HUES48 (cell line): ENCODE measurements around the gene CHCHD1.

ENCODE experiments used
- H3K27ac ChIP-seq: one replicate; pipeline ENCODE4 v1.7.0; 2013; ENCODE audit warnings: low read depth, low read length, inconsistent platforms
- H3K27me3 ChIP-seq: 2 replicates; pipeline ENCODE4 v1.6.1; 2013; ENCODE audit warnings: mild to moderate bottlenecking, low read length; ENCODE audit not compliant: control insufficient read depth, insufficient read depth
- H3K36me3 ChIP-seq: 2 replicates; pipeline ENCODE4 v1.6.1; 2013; ENCODE audit warnings: low read length; ENCODE audit not compliant: control insufficient read depth, insufficient read depth
- H3K4me1 ChIP-seq: 2 replicates; pipeline ENCODE4 v1.6.1; 2013; ENCODE audit warnings: mild to moderate bottlenecking, low read length; ENCODE audit not compliant: control insufficient read depth, insufficient read depth
- H3K4me3 ChIP-seq: 2 replicates; pipeline ENCODE4 v1.5.1; 2013; ENCODE audit warnings: mild to moderate bottlenecking, low read depth, low read length
- H3K9ac ChIP-seq: 2 replicates; pipeline ENCODE4 v1.6.1; 2013; ENCODE audit warnings: mild to moderate bottlenecking, low read depth, low read length, moderate library complexity
- H3K9me3 ChIP-seq: 2 replicates; pipeline ENCODE4 v1.6.1; 2013; ENCODE audit warnings: low read length; ENCODE audit not compliant: control insufficient read depth, insufficient read depth

The CHCHD1 gene

GRCh38 chr10:73803680-73804286, 21.9 kb downstream of the CHCHD1 start:
- no peak overlapping the region for H3K9ac ChIP-seq
- H3K27me3 ChIP-seq = no peaks in the 10 kb centered on the region
- peaks cover 85% of the 10 kb centered on the region for H3K36me3 ChIP-seq
- H3K9me3 ChIP-seq = no peaks in the 10 kb centered on the region
- H3K27ac ChIP-seq = no peak overlapping the region
- H3K4me3 ChIP-seq = no peak overlapping the region
- H3K4me1 ChIP-seq = no peaks in the 10 kb centered on the region

GRCh38 chr10:73806176-73806950, 24.5 kb downstream of the CHCHD1 start:
- Histone ChIP-seq H3K27ac (no peak overlapping the region), H3K27me3 (no peaks in the 10 kb centered on the region), H3K4me1 (0 out of 2 replicates have a peak, but pooled peaks cover 4% of the 10 kb centered on the region), H3K9me3 (no peaks in the 10 kb centered on the region), H3K4me3 (no peak overlapping the region), H3K36me3 (peaks cover 72% of the 10 kb centered on the region), H3K9ac (no peak overlapping the region)

- Histone ChIP-seq H3K9me3 (no peaks in the 10 kb centered on the region), H3K9ac (no peak overlapping the region), H3K4me1 (peaks cover 7% of the 10 kb centered on the region; the same call in 1 of the 2 replicates), H3K27ac (no peak overlapping the region), H3K36me3 (peaks cover 61% of the 10 kb centered on the region), H3K27me3 (no peaks in the 10 kb centered on the region), H3K4me3 (no peak overlapping the region)
Measured at GRCh38 chr10:73807471-73807870, 25.6 kb downstream of the CHCHD1 start.

- Histone ChIP-seq H3K9ac (no peak overlapping the region), H3K36me3 (peaks cover 59% of the 10 kb centered on the region), H3K27ac (no peak overlapping the region), H3K9me3 (no peaks in the 10 kb centered on the region), H3K27me3 (no peaks in the 10 kb centered on the region), H3K4me3 (no peak overlapping the region), H3K4me1 (peaks cover 8% of the 10 kb centered on the region; the same call in 1 of the 2 replicates)
Measured at GRCh38 chr10:73808021-73808815, 26.4 kb downstream of the CHCHD1 start.

- Histone ChIP-seq H3K27ac (no peak overlapping the region), H3K4me1 (peaks cover 8% of the 10 kb centered on the region; the same call in 1 of the 2 replicates), H3K9ac (no peak overlapping the region), H3K36me3 (peaks cover 57% of the 10 kb centered on the region), H3K9me3 (no peaks in the 10 kb centered on the region), H3K4me3 (no peak overlapping the region), H3K27me3 (no peaks in the 10 kb centered on the region)
Measured at GRCh38 chr10:73809061-73809818, 27.4 kb downstream of the CHCHD1 start.

DNA sequence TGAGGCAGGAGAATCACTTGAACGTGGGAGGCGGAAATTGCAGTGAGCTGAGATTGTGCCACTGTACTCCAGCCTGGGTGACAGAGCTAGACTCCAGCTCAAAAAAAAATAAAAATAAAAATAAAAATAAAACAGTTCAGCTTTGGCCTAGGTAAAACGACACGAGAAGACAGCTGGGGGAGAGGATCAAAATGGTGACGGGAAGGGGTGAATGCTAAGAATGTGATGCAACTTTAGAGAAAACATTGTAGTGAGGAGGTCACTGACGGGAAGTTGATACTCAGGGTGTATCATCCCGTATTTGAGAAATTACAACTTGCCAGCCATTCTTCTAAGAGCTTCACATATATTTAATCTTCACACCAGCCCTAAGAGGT, 28.5 kb downstream of the CHCHD1 start:
- peaks cover 8% of the 10 kb centered on the region; the same call in 1 of the 2 replicates for H3K4me1 ChIP-seq
- no peaks in the 10 kb centered on the region for H3K27me3 ChIP-seq
- H3K36me3 ChIP-seq = peaks cover 60% of the 10 kb centered on the region
- no peak overlapping the region for H3K9ac ChIP-seq
- H3K4me3 ChIP-seq = peak overlapping the region; percentile 75
- no peak overlapping the region for H3K27ac ChIP-seq
- H3K9me3 ChIP-seq = no peaks in the 10 kb centered on the region

- Histone ChIP-seq H3K27ac (no peak overlapping the region), H3K4me3 (peak overlapping the region; percentile 75), H3K9me3 (no peaks in the 10 kb centered on the region), H3K4me1 (peaks cover 8% of the 10 kb centered on the region; the same call in 1 of the 2 replicates), H3K36me3 (peaks cover 57% of the 10 kb centered on the region), H3K9ac (no peak overlapping the region), H3K27me3 (no peaks in the 10 kb centered on the region)
Measured at GRCh38 chr10:73810735-73811465, 29.1 kb downstream of the CHCHD1 start.

DNA sequence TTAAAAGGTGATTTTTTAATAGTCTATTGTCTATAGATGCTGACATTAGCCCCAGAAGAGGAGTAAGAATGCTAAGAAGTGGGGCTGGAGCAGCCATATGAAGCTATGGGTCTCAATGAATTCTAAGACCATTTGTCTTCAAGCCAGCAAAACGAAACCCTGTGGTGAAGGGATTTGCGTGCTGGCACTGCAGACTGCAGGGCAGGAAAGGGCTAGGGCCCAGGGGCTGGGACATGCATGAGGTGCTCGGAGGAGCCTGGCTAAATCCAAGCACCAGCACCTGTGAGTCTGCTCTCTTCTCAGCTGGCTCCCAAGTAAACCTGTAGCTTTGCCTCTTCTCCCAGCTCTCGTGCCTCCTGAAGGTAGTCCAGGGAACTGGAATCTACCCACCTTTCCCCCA, 30.8 kb downstream of the CHCHD1 start:
- Histone ChIP-seq H3K4me1 (peaks cover 8% of the 10 kb centered on the region; the same call in 1 of the 2 replicates), H3K4me3 (no peak overlapping the region), H3K9ac (no peak overlapping the region), H3K36me3 (peaks cover 54% of the 10 kb centered on the region), H3K27ac (peak overlapping the region; percentile 15), H3K9me3 (no peaks in the 10 kb centered on the region), H3K27me3 (no peaks in the 10 kb centered on the region)

- no peaks in the 10 kb centered on the region for H3K9me3 ChIP-seq
- peaks cover 50% of the 10 kb centered on the region for H3K36me3 ChIP-seq
- peaks cover 8% of the 10 kb centered on the region; the same call in 1 of the 2 replicates for H3K4me1 ChIP-seq
- H3K27me3 ChIP-seq = no peaks in the 10 kb centered on the region
- H3K9ac ChIP-seq = no peak overlapping the region
- H3K27ac ChIP-seq = no peak overlapping the region
- H3K4me3 ChIP-seq = no peak overlapping the region
Measured at GRCh38 chr10:73813333-73813732, 31.5 kb downstream of the CHCHD1 start.
